Heart left ventricle (tissue), 13 donors: ENCODE data around the gene MAML2.

ENCODE experiments used
- POLR2A ChIP-seq, 2 donors: fragments of 450-650 bp; IDR thresholded peaks; one replicate each; pipeline ENCODE4 v1.6.1; 2017; ENCODE audit warnings: antibody characterized with exemption in 2 of 2, mild to moderate bottlenecking in 2 of 2, moderate library complexity in 2 of 2
- TF ChIP-seq, protein P1 (sequence below), 12 donors: fragments of 200-600 bp; sonication (generic) in 4 of 12; IDR thresholded peaks; one replicate each; pipeline versions ENCODE4 v1.5.0 to v1.8.0; 2018 to 2022; ENCODE audit warnings: antibody characterized with exemption in 12 of 12, mild to moderate bottlenecking in 5 of 12
- donor health status: ischemic (EF 13 %, LVEDD 7.1; RV severe dilation, severe dysfunction).
- donor health status: DM: no; HTN: yes; CAD: no.
- donor health status: DM: no; HTN: no; CAD: no.
- donor health status: ischemic (EF 25% LVEDD 6.9; RV normal size, moderate dysfunction).
- donor health status: ischemic (EF 25% LVEDD 5.7; RV mildly dilated, moderate dysfunction).
- donor health status: ischemic (EF 35%, LVEDD 5.7; RV mildly dilated, moderate dysfunction).
- donor health status: nonischemic (EF 11% LVEDD 7.7; RV severe dilation, severe dysfunction).
- donor health status: DM: yes; HTN: yes; CAD: no.
- donor health status: PGD.
- donor health status: ischemic (EF 29% LVEDD 5.4; RV normal size, mild dysfunction).
- donor health status: nonischemic (EF 23%, LVEDD 6.1; RV moderate dilation, normal function).

DNA sequence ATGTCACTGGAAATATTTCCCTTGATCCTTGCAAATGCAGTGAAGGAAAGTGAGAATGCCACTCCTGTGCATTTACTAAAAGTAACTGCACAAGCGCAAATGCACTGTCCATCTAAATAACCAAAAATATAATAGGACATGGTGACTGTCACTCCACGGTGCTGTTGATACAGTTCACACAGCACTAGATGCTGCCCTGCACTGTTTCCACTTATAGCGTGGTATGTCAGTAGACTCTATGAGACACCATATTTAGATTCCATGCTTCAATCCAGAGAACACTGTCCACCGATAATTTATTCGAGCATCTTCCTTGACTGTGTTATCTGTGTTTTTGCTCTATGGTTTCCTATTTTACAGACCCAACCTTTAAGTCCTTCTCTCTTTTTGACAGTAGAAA is 125.8 kb downstream of the MAML2 start:
- TF ChIP-seq, protein P1, sequence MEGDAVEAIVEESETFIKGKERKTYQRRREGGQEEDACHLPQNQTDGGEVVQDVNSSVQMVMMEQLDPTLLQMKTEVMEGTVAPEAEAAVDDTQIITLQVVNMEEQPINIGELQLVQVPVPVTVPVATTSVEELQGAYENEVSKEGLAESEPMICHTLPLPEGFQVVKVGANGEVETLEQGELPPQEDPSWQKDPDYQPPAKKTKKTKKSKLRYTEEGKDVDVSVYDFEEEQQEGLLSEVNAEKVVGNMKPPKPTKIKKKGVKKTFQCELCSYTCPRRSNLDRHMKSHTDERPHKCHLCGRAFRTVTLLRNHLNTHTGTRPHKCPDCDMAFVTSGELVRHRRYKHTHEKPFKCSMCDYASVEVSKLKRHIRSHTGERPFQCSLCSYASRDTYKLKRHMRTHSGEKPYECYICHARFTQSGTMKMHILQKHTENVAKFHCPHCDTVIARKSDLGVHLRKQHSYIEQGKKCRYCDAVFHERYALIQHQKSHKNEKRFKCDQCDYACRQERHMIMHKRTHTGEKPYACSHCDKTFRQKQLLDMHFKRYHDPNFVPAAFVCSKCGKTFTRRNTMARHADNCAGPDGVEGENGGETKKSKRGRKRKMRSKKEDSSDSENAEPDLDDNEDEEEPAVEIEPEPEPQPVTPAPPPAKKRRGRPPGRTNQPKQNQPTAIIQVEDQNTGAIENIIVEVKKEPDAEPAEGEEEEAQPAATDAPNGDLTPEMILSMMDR (IDR thresholded peaks at IDR 0.05) = no peak
- no peak for TF ChIP-seq POLR2A (IDR thresholded peaks at IDR 0.05)
